Astrocyte (in vitro differentiated cells and primary cell): ENCODE data around the gene AFM. TPM values are rescaled to one million over a fixed set of nuclear protein-coding genes. Genes with fewer than 3 reads are reported as not detected.

Source experiments
- DNase-seq: peaks from one replicate; pipeline ENCODE4 v3.0.0-alpha.2; 2010; ENCODE audit warnings: low read depth
- FAIRE-seq: peaks from 2 replicates; lab custom pipeline; 2011; peaks lifted over from hg19 to GRCh38; lab: Jason Lieb, UNC
- H2AFZ ChIP-seq: 2 replicates; pipeline ENCODE4 v1.6.0; 2012; ENCODE audit warnings: low read depth, low read length, inconsistent platforms
- H3K27ac ChIP-seq: 2 replicates; pipeline ENCODE4 v1.5.1; 2011; ENCODE audit warnings: low read depth, low read length, inconsistent platforms
- H3K27me3 ChIP-seq: 2 replicates; pipeline ENCODE4 v1.6.0; 2011; ENCODE audit warnings: low read length, inconsistent platforms; ENCODE audit not compliant: insufficient read depth
- H3K36me3 ChIP-seq: 2 replicates; pipeline ENCODE4 v1.5.1; 2011; ENCODE audit warnings: low read length, inconsistent platforms; ENCODE audit not compliant: insufficient read depth
- H3K4me1 ChIP-seq: 2 replicates; pipeline ENCODE4 v1.5.1; 2011; ENCODE audit warnings: low read length, inconsistent platforms; ENCODE audit not compliant: insufficient read depth
- H3K4me2 ChIP-seq: 2 replicates; pipeline ENCODE4 v1.6.0; 2012; ENCODE audit warnings: low read length, inconsistent platforms
- H3K4me3 ChIP-seq: 2 replicates; pipeline ENCODE4 v1.5.1; 2011; ENCODE audit warnings: low read depth, mild to moderate bottlenecking, low read length, inconsistent platforms; ENCODE audit not compliant: insufficient read depth
- H3K79me2 ChIP-seq: 2 replicates; pipeline ENCODE4 v1.6.0; 2012; ENCODE audit warnings: mild to moderate bottlenecking, low read length, inconsistent platforms; ENCODE audit not compliant: insufficient read depth
- H3K9ac ChIP-seq: 2 replicates; pipeline ENCODE4 v1.6.0; 2012; ENCODE audit warnings: mild to moderate bottlenecking, low read length, inconsistent platforms
- H3K9me3 ChIP-seq: 2 replicates; pipeline ENCODE4 v1.5.1; 2012; ENCODE audit warnings: low read depth, mild to moderate bottlenecking, low read length, inconsistent platforms; ENCODE audit not compliant: insufficient read depth
- H4K20me1 ChIP-seq: 2 replicates; pipeline ENCODE4 v1.6.0; 2012; ENCODE audit warnings: low read length, inconsistent platforms; ENCODE audit not compliant: insufficient read depth
- H3K27ac Mint-ChIP-seq: one replicate; pipeline ENCODE4 v1.8.0; 2021; ENCODE audit warnings: mild to moderate bottlenecking, mixed read lengths; ENCODE audit not compliant: unreplicated experiment
- H3K27me3 Mint-ChIP-seq: one replicate; pipeline ENCODE4 v1.8.0; 2021; ENCODE audit warnings: low read depth, mixed read lengths; ENCODE audit not compliant: unreplicated experiment
- H3K36me3 Mint-ChIP-seq: one replicate; pipeline ENCODE4 v1.8.0; 2021; ENCODE audit warnings: low read depth, mixed read lengths; ENCODE audit not compliant: unreplicated experiment
- H3K4me1 Mint-ChIP-seq: one replicate; pipeline ENCODE4 v1.8.0; 2021; ENCODE audit warnings: low read depth, mixed read lengths; ENCODE audit not compliant: unreplicated experiment
- H3K4me3 Mint-ChIP-seq: one replicate; pipeline ENCODE4 v1.8.0; 2021; ENCODE audit warnings: mild to moderate bottlenecking, moderate library complexity, mixed read lengths; ENCODE audit not compliant: unreplicated experiment
- H3K9me3 Mint-ChIP-seq: one replicate; pipeline ENCODE4 v1.8.0; 2021; ENCODE audit warnings: mild to moderate bottlenecking, mixed read lengths; ENCODE audit not compliant: unreplicated experiment
- CTCF ChIP-seq: IDR thresholded peaks from 2 replicates; pipeline ENCODE4 v1.5.1; 2011; ENCODE audit warnings: low read depth, mild to moderate bottlenecking, inconsistent platforms, low read length, moderate library complexity; ENCODE audit not compliant: insufficient read depth
- EZH2 ChIP-seq: IDR thresholded peaks from 2 replicates; pipeline ENCODE4 v1.6.1; 2012; ENCODE audit warnings: mild to moderate bottlenecking, low read length, inconsistent platforms; ENCODE audit not compliant: insufficient read depth
- total RNA-seq: library from RNA; stranded (reverse); gene quantifications from 2 replicates; pipeline ENCODE4 v1.2.1, GENCODE V29; 2021

AFM gene
- total RNA-seq, 1 donor from 2014 or later = not detected

GRCh38 chr4:73470728-73471127, 10.8 kb upstream of the AFM start:
- Mint-ChIP-seq H3K4me3 (no peak overlapping the region), H3K27me3 (no peaks in the 10 kb centered on the region)
- no peak for DNase-seq

GRCh38 chr4:73477176-73477575, 4.4 kb upstream of the AFM start:
- H3K36me3 Mint-ChIP-seq = no peaks in the 10 kb centered on the region
- H3K79me2 ChIP-seq = no peaks in the 10 kb centered on the region
- no peak for FAIRE-seq
- no peak overlapping the region for H3K27ac Mint-ChIP-seq
- no peak for DNase-seq
- no peak overlapping the region for H2AFZ ChIP-seq
- no peak overlapping the region for H3K27ac ChIP-seq
- H3K4me3 Mint-ChIP-seq = no peak overlapping the region
- H3K4me1 Mint-ChIP-seq = no peaks in the 10 kb centered on the region
- no peaks in the 10 kb centered on the region for H3K27me3 ChIP-seq
- no peaks in the 10 kb centered on the region for H3K36me3 ChIP-seq
- H4K20me1 ChIP-seq = no peaks in the 10 kb centered on the region
- H3K4me2 ChIP-seq = no peak overlapping the region
- peaks cover 15% of the 10 kb centered on the region for H3K9me3 Mint-ChIP-seq
- no peaks in the 10 kb centered on the region for H3K4me1 ChIP-seq
- TF ChIP-seq EZH2 = no peak
- TF ChIP-seq CTCF = no peak
- H3K4me3 ChIP-seq = no peak overlapping the region
- H3K27me3 Mint-ChIP-seq = no peaks in the 10 kb centered on the region
- H3K9ac ChIP-seq = no peak overlapping the region
- H3K9me3 ChIP-seq = no peaks in the 10 kb centered on the region

More at GRCh38 chr4:73470728-73471127, 10.8 kb upstream of the AFM start:
- H3K4me3 ChIP-seq = no peak overlapping the region
- H3K9me3 Mint-ChIP-seq = peaks cover 13% of the 10 kb centered on the region
- H3K36me3 Mint-ChIP-seq = no peaks in the 10 kb centered on the region
- no peak overlapping the region for H3K9ac ChIP-seq
- TF ChIP-seq EZH2 = no peak
- no peak overlapping the region for H3K27ac ChIP-seq
- no peak overlapping the region for H3K4me2 ChIP-seq
- H3K79me2 ChIP-seq = no peaks in the 10 kb centered on the region
- H2AFZ ChIP-seq = no peak overlapping the region
- no peaks in the 10 kb centered on the region for H3K4me1 ChIP-seq
- no peaks in the 10 kb centered on the region for H3K9me3 ChIP-seq
- H4K20me1 ChIP-seq = no peaks in the 10 kb centered on the region
- no peaks in the 10 kb centered on the region for H3K27me3 ChIP-seq
- no peak for FAIRE-seq
- no peaks in the 10 kb centered on the region for H3K36me3 ChIP-seq
- no peak overlapping the region for H3K27ac Mint-ChIP-seq
- no peaks in the 10 kb centered on the region for H3K4me1 Mint-ChIP-seq

GRCh38 chr4:73479323-73479722, 2.2 kb upstream of the AFM start:
- FAIRE-seq (no peak), DNase-seq (no peak)
- Histone ChIP-seq H3K36me3 (no peaks in the 10 kb centered on the region), H3K4me1 (no peaks in the 10 kb centered on the region), H3K4me3 (no peak overlapping the region), H3K27ac (no peak overlapping the region), H4K20me1 (no peaks in the 10 kb centered on the region), H2AFZ (no peak overlapping the region), H3K9me3 (no peaks in the 10 kb centered on the region), H3K9ac (no peak overlapping the region), H3K79me2 (no peaks in the 10 kb centered on the region), H3K4me2 (no peak overlapping the region), H3K27me3 (no peaks in the 10 kb centered on the region)
- no peaks in the 10 kb centered on the region for H3K4me1 Mint-ChIP-seq
- H3K27ac Mint-ChIP-seq = no peak overlapping the region
- no peak for TF ChIP-seq CTCF
- no peak for TF ChIP-seq EZH2
- no peaks in the 10 kb centered on the region for H3K27me3 Mint-ChIP-seq
- no peaks in the 10 kb centered on the region for H3K36me3 Mint-ChIP-seq
- H3K9me3 Mint-ChIP-seq = peaks cover 9% of the 10 kb centered on the region
- no peak overlapping the region for H3K4me3 Mint-ChIP-seq
